GM18870 (cell line): ENCODE results near the gene HIVEP3.

Experiments
- ATAC-seq: cut with Tn5 transposase; IDR thresholded peaks from one replicate; pipeline ENCODE4 v1.9.1; 2021; ENCODE audit warnings: moderate library complexity; ENCODE audit not compliant: unreplicated experiment

HIVEP3 gene

DNA sequence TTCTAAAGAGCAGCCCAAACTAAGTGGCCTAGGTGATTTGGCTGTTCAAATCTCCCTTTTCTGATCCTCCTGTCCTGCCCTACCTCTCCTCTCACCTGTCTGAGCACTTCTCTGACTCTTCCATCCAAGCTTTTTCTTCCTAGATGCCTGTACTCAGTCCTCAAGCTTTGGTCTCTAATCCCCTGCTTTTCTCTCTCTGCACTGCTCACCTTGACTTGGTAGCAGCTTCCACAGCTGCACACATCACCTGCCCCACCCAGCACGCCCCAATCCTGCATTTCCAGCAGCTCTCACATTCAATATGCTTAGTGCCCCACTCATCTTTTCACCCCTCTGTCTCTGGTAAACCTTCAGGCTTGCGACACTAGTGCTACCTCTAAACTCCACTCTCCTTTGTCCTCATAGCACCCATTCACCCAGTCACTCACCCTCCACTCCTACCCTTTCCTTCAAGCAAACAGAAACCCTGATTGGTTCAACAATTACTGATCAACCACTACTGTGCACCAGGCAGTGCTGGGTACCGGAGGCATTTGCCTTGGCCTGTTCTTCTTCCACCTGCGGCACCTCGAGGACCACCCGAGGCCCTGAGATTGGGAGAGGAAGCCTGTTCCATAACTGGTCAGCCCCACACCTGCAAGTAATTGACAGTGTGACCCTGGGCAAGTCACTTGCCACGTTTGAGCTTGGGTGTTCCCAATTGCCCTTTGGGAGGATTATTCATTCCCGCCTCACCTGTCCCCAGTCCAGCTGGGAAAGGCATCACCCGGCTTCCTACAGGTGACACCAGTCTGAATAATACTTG is 298.2 kb downstream of the HIVEP3 start:
- no peak for ATAC-seq

DNA sequence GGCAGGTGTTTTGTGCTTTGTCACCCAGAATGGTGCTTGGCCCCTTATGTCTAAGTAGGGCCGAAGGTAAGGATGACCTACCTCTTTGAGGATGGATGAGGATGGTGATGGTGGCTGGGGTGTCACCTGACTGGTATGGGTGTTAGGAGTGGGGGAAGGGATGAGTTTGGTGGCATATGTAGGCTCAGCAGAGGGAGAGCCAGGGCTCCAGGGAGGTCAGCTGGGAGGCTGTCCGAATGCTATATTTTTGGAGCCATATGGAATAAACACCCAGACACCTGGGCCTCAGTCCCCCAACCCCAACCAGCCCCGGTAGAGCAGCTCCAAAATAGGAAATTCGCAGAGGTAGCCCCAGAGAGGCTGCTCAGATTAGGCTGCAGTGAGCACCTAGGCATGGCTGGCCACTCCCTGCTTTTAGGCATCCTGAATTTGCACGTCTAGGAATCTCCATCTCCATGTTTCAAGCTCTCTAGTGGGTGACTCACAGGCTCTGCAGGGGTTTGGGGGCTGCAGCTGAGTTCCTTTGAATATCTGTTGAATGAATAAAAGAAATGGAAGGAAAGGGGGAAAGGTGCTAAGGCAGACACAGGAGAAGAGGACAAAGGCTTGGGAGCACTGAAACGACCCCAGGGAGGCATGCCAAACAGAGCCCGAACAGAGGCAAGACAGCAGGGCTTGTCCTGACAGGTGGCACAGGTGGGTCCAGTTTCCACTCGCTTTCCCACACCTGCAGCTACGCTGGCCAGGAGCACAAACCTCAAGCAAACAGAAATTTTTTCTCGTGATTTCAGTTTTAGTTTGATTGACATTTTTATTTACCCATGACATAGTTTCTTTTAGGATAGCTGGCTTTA is 299.0 kb downstream of the HIVEP3 start:
- ATAC-seq, result no peak

DNA sequence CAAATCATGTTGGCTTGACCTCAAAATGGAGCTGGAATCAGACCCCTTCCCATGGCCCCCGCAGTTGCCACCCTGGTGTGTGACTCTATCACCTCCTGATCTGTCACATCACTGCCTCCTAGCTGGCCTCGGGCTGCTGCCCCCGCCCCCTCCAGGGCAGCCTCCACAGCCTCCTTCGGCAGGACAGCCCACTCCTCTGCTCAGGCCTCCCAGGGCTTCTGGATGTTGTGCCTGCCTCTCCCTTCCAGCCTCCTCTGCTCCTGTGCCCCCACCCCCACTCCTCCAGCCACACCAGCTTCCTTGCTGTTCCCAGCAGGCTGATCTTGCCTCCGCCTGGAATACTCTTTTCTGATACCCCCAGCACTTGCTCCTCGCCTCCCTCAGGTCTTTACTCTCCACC is 299.9 kb downstream of the HIVEP3 start:
- no peak for ATAC-seq

DNA sequence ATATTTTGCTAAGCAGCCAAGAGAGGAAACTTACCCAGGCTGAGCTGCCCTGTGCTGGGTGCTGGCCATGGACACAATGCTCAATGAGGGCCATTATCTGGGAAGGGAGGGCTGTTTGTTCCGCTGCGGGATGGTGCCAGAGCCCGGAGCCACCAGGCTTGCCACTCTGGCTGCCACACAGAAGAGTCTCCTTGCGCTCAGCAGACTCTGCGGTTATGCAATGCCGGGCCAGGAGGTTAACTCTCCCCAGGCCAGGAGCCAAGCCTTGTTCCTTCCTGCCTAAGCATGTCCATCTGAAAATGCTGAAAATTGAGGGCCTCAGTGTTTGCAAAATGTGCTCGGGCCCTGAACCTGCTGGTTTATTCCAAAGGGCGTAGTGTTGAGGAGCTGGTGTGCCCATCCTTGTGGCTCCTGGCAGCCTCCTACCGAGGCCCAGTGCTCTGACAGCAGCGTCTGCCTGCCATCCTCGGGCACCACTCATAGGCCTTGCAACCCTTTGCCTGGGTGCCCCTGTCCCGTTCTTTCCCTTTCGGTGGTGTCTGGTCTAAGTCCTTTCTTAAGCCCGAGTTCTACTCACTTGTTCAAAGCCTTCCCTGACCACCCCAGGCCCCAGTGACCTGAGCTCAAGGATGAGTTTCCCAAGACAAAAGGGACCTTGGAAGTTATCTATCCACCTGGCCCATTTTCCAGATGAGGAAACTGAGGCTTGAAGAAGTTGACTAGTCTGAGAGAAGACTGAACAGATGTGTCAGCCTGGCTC is 300.5 kb downstream of the HIVEP3 start:
- ATAC-seq, result no peak

DNA sequence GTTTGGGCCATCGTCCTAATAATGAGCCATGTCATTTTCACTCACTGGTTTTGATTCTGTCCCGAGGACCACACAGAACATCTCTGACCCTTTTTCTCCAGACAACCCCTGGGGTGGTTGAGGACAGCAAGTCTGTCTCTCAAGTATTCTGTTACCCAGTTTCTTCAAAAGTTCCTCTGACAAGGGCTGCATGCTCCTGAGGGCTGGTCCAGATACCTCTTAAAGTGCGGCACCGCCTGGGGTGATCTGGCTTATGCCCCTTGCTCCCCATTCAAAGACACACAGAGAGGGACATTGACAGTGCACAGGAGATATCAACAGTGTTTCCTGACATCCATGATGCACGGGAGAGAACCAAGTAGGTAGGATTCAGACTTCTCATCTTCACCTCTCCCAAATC is 301.4 kb downstream of the HIVEP3 start:
- no peak for ATAC-seq

DNA sequence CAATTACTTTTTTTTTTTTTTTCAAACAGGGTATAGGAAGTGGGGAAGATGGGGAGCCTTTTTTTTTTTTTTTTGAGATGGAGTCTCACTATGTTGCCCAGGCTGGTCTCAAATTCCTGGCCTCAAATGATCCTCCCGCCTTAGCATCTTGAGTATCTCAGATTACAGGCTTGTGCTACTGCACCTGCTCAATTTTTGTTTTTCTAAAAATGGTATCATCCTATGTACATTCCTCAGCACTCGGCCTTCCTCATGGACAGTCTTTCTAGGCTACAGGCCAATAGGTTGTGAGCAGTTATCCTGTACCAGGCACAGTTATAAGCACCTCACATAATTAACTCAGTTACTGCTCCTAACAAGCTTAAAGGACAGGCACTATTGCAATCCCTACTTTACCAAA is 302.2 kb downstream of the HIVEP3 start:
- ATAC-seq, result no peak

DNA sequence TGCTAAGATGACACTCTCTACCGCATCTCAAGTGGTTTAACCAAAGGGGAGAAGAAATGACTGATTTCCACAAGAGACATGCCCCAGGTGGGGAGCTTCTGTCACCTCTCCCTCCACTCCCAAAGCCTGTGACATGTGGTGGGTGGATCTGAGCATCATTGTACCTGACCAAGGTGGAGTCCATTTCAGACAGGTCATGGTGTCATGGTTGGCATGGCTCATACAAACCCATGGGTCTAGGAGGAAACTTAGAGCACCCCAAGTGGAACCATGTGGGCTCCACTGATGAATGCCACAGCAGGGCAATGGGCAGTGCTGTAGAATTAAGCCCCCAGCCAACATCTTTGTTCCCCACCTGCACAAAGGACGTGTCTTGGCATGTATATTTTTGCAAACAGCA is 302.7 kb downstream of the HIVEP3 start:
- ATAC-seq, result no peak

DNA sequence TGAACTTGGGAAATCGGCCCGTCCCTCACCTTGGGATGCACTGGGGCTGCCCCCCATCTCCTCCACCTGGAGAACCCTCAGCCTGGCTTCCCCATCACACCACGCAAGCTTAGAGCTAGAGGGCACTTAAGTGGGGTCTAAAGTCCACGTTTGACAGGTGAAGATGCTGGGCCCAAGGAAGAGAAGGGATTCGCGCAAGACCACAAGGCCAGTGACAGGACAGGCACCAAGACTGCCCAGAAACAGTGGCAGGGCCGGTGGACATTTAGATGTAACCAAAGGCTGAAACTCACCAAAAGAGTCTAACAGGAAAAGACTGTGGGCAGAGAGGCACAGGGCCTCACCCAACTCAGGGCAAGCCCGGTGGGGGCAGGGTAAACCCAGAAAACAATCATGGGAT is 303.4 kb downstream of the HIVEP3 start:
- no peak for ATAC-seq

DNA sequence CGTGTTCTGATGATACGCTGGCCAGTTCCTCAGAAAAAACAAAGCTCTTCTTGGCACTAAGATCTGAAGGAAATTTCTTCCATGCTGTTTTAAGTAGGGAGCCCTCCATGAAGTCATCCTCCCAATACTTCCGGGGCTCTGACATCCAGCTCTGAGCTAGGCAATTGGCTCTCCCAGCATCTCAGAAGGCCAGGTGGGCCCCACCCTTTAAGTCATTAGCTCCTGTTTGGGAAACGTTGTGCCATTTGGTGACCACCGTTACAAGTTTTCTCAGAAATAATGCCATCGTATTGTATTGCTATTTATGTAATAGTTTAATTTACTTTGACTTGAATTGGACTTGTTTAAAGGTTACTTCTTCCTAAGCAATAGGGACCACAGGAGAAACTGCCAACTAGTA is 303.9 kb downstream of the HIVEP3 start:
- no peak for ATAC-seq

DNA sequence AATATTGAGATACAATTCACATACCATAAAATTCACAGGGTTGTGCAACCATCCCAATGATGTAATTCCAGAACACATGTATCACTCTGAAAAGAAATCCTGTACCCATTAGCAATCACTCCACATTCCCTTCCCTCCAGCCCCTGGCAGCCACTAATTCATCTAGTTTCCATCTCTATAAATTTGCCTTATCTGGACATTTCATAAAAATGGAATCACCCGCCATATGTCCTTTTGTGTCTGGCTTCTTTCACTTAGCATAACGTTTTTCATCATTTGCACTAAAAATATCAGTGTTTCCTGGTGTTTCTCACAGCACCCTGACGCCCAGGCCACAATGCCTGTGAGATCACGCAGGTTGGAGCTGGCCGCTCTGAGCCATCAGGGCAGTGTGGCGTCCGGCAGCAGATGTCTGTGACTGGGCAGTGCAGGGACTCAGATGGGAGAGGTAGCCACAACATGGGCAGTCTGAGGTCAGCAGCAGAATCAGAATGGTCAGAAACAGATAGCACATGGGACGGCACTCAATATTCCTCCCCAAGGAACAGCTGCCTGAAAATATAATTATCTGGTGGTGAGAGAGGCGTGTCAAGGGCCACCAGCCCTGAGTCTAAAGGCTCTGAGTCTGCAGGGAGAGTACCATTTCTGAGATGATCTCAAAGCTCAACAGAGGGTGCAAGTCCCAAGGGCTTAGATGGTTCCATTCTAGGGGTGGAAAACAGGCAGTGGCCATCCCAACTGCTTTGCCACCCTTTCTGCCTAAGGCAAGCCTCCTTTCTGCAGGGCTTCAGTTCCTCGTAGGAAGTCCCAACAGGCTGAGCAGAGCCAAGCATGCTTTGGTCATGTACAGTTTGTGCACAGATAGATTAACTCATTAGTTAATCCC is 304.8 kb downstream of the HIVEP3 start:
- no peak for ATAC-seq

DNA sequence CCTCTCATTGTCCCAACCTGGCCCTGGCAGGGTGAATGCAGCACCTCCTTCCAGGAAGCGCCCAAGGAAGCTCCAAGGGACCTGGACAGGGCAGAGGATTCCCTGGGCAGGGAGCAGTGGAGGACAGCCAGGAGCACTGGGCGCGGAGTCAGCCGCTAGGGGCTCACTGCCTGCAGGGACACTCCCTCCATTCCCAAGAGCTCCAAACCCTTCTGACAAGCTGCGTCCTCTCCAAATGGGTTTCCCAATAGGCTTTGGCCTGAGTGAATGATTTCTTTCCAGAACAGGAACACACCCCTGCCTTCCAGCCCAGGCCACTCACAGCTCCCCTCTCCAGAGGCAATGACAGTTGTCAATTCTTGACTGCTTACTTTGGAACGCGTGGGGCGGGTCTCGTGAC is 305.8 kb downstream of the HIVEP3 start:
- no peak for ATAC-seq

DNA sequence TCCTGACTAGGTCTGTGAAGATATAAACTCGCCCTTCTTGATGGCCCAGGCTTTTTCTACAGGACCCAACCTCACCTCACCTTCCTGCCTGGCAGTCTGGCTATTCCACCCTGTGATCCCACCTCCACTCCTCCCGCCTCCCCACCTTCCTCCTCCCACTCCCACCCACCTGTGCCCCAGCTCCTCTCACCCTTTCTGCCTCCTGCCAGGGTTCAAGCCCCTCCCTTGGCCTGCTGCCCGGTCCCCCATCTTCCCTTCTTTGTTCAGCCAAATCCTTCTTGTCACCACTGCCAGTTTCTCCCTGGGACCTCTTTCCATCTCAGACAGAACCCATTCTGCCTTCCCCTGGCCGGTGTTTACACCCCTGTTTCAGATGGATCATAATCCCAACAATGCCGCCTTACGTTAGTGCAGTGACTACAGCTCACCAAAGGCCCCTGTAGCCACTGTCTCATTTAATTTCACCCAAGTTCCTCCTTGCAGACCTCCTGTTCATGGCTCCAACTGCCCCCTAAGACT is 306.7 kb downstream of the HIVEP3 start:
- no peak for ATAC-seq

DNA sequence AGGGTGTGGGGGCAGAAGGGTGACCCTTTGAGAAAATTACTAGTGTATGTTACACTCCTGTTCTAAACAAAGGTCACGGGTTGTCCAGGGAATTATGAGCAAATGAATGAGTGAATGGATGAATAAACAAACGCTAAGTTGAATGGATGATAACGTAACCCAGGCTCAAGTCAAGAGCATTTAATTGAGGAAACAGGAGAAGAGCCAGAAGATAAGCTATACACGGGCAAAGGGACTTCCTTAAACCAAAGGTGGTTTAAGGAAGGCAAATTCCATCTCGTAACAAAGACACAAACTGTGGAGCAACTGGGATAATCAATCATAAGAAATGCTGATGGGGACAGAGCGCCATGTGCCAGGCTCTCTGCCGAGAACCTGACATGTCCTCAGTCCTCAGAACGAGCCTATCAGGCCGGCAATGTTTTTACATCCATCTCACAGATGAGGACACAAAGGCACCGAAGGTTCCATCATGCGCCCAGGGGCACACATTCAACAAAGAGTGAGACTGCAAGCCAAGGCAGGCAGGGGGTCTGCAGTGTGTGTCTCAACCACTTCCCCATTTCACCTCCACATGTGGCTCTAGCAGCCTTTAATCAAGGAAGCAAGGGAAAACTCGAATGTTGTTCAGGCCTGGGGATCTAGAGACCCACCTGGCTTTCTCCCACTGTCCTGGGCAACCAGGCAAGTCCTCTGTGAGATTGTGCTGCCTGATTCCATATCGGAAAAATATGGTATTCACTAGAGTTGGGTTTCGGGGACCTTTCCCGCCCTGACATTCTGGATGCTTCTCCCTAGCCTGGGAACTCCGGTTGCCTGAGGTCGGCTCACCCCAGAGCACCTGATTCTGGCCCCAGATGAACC is 307.4 kb downstream of the HIVEP3 start:
- ATAC-seq, result no peak

DNA sequence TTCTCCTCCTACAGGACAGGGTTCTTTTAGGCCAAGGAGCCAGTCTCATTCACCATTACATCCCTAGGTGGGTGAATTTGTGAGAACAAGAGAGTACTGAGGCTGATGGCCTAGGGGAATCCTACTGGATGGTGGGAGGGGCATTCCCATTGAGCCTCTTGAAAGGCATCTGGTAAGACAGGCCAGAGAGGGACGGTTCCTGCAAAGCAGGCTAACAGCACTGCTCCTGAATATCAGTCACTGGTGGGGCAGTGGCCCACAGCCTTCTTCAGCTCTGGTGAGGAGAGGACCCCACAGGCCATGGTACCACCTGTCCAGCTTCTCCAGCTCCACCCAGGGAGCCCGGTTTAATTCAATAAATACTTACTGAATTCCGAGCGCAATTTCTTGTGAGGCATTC is 308.4 kb downstream of the HIVEP3 start:
- ATAC-seq, result no peak

DNA sequence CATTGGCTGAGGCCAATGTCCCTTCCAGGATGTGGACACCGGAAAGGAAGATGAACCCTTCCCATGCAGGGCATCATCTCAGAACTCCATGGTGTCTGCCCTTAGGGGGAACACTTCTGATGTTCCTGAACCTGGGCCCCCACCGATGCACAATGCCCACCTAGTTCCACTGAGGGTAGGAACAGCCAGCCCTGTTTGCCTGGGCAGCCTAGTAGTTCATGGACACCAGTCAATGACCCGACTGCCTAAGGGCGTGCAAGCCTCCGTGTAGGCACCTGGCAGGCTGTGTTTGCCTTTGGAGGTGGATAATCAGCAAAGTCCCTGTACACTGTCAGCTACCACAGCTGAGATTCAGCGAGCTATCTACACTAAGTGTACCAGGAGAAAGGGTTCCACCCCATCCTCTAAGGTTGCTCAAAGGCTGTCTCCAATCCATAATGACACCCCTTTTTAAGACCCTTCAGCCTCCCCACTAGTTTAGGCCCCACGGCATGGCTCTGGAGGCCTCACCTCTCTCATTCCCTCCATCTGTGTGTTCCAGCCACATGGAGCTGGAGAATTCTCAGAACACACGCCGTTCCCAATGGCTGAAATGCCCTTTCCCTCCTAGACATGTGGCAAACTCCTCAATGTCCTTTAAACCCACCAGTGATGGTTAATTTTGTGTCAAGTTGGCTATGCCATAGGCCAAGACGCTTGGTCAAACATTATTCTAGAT is 309.4 kb downstream of the HIVEP3 start:
- ATAC-seq, result no peak

DNA sequence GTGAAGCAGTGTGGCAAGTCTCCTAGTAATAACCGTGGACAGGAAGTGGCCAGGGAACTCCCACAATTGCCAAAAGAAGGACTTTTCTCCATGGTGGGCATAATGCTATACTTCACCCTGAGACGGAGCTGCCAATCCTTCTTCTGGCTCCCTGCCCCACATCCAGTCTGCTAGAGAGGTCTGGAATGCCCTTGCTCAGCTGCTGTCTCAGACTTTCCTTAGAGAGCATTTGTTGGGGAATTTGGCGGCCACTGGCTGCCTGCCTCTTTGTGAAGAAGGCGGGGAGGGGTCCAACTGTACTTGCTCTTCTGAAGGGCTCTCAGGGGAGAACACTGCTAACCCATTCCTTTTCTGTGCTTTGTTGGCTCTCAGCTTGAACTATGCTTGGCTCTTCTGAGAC is 310.5 kb downstream of the HIVEP3 start:
- ATAC-seq, result no peak

DNA sequence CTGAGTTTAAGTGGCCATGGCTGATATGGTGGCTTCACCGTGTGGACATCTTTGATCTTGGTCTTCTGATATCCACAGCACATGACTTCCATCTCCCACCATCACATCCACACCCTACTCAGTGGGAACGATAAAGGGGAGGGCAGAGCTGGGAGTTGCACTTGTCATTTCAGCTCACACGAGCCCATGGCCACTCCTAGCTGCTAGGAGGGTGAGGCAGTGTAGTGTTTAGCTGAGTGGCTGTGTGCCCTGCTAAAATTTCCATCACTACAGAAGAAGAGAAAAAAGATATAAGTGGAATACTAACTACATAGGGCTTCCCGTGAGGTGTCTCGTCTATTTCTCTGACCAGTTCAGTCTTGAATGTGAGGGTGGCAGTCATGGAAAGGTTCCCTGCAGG is 310.9 kb downstream of the HIVEP3 start:
- no peak for ATAC-seq

DNA sequence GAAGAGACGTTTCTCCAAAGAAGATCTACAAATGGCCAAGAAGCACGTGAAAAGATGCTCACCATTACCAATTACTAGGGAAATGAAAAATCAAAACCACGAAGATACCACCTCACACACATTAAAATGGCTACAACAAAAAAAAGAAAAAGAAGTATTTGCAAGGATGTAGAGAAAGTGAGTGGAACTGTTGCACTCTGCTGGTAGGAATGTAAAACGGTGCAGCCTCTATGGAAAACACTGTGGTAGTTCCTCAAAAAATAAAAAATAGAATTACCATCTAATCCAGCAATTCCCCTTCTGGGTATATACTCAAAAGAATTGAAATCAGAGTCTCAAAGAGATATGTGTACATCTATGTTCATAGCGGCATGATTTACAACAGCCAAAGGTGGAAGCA is 318.8 kb downstream of the HIVEP3 start:
- no peak for ATAC-seq

DNA sequence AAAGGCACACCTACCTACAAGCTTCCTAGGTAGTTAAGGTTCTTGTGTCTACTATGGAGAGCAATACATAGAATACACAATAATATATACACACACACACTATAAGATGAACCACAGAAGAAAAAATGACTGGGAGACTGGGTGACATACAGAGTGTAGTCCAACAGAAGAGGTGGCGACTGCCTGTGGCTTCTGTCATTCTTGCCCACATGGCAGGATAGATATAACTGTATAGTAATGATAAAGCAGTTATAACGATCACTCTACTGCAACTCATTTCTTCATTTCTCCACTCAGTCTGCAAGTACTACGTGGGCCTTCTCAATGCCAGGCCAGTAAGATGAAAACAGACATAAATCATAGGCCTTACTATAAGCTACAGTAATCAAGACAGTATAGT is 320.4 kb downstream of the HIVEP3 start:
- no peak for ATAC-seq
